ENCODE measurements around the gene CDK6.

GRCh38 chr7:92708111-92709042, 128.0 kb downstream of the CDK6 start:
- TF ChIP-seq CTCF (IDR thresholded peaks at IDR 0.05) (no peak), POLR2A (IDR thresholded peaks at IDR 0.05) (no peak)

Measured in right lobe of liver (tissue), 4 donors.